GM18870 (cell line): ENCODE data around the gene ENGASE.

Source experiments
- ATAC-seq: cut with Tn5 transposase; IDR thresholded peaks from one replicate; pipeline ENCODE4 v1.9.1; 2021; ENCODE audit warnings: moderate library complexity; ENCODE audit not compliant: unreplicated experiment

Gene ENGASE

GRCh38 chr17:79135011-79135410 lies 60.4 kb downstream of the ENGASE start:
- ATAC-seq, result no peak

DNA sequence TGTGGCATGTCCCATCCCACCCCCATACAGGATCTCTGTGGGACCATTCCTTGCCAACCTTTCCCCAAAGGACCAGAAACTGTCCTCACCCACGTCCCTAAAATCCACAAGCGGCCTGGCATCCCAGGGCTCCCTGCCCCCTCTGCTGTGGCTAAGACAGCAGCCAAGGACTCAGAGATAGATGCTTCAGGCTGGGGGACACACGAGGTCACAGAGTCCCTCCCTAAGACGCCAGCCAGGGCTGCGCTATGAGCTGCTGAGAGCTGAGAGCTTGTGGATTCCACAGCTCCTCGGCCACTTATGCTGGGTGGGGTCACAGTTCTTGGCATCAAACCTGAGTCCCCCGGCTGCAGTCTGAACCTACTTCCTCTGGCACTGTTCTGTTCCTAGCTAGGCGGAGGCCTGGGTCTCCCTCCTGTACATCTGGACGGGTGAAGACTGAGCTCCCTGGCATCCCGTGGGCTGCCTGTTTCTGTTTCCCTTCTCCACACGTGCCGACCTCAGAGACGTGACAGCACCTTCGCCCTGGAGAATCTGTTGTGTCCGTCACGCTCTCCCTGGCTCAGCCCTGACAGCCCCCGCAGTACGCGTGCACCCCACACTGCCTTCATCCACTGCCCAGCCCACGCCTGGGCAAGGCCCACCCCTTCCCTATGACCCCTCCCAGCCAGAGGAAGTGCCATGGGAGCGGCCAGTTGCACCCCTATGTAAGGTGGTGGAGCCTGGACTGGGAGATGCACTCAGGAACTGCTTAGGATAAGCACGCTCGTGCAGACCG lies 61.2 kb downstream of the ENGASE start:
- no peak for ATAC-seq
